ENCODE results near the gene SIKE1. TPM values are rescaled to one million over a fixed set of nuclear protein-coding genes. Genes with fewer than 3 reads are reported as not detected.

Gene SIKE1
- total and polyA plus RNA-seq, 2 experiments from 2014 or later: 40.5 to 50.1 TPM

GRCh38 chr1:114771992-114772391, 8.5 kb downstream of the SIKE1 start:
- H3K27ac ChIP-seq: no peak overlapping the region
- H3K9me3 ChIP-seq (ENCODE audit: low read depth): no peaks in the 10 kb centered on the region
- no peak overlapping the region for H3K4me3 ChIP-seq
- H3K4me1 ChIP-seq (ENCODE audit: insufficient read depth): no peaks in the 10 kb centered on the region
- H3K27me3 ChIP-seq: no peaks in the 10 kb centered on the region
- no peaks in the 10 kb centered on the region for H3K36me3 ChIP-seq (replicated peaks; ENCODE audit: insufficient read depth, low read depth)
- WGBS (ENCODE audit: low lambda C conversion rate, missing lambda C conversion rate): 100% methylated on average over 1 of the region's 1 CpG
- H3K9me2 ChIP-seq (replicated peaks; ENCODE audit: insufficient read depth): no peaks in the 10 kb centered on the region
- no peak for TF ChIP-seq EZH2phosphoT487 (IDR thresholded peaks at IDR 0.05; ENCODE audit: low read depth, severe bottlenecking, unreplicated experiment)
- TF ChIP-seq CTCF (IDR thresholded peaks at IDR 0.05; ENCODE audit: poor library complexity): no peak
- TF ChIP-seq EZH2 (IDR thresholded peaks at IDR 0.05; ENCODE audit: borderline replicate concordance): no peak
- no peak overlapping the region for H3K4me2 ChIP-seq
- peaks cover under 1% of the 10 kb centered on the region for H3K79me2 ChIP-seq
- H2AFZ ChIP-seq: no peak overlapping the region
- DNase-seq (ENCODE audit: low spot score): no peak
- H4K20me1 ChIP-seq (ENCODE audit: insufficient read depth, poor library complexity, severe bottlenecking): no peaks in the 10 kb centered on the region

GRCh38 chr1:114770989-114771388, 9.5 kb downstream of the SIKE1 start:
- H3K36me3 ChIP-seq (replicated peaks; ENCODE audit: insufficient read depth, low read depth): no peaks in the 10 kb centered on the region
- no peaks in the 10 kb centered on the region for H3K79me2 ChIP-seq
- H3K27ac ChIP-seq: no peak overlapping the region
- DNase-seq (ENCODE audit: low spot score): no peak
- H3K27me3 ChIP-seq: no peaks in the 10 kb centered on the region
- TF ChIP-seq CTCF (IDR thresholded peaks at IDR 0.05; ENCODE audit: poor library complexity) (no peak), EZH2phosphoT487 (IDR thresholded peaks at IDR 0.05; ENCODE audit: low read depth, severe bottlenecking, unreplicated experiment) (no peak), EZH2 (IDR thresholded peaks at IDR 0.05; ENCODE audit: borderline replicate concordance) (no peak)
- no peak overlapping the region for H3K4me2 ChIP-seq
- no peaks in the 10 kb centered on the region for H3K4me1 ChIP-seq (ENCODE audit: insufficient read depth)
- no peaks in the 10 kb centered on the region for H3K9me2 ChIP-seq (replicated peaks; ENCODE audit: insufficient read depth)
- no peaks in the 10 kb centered on the region for H4K20me1 ChIP-seq (ENCODE audit: insufficient read depth, poor library complexity, severe bottlenecking)
- no peaks in the 10 kb centered on the region for H3K9me3 ChIP-seq (ENCODE audit: low read depth)
- no peak overlapping the region for H2AFZ ChIP-seq
- H3K4me3 ChIP-seq: no peak overlapping the region
- WGBS (ENCODE audit: low lambda C conversion rate, missing lambda C conversion rate): 100% methylated on average over 1 of the region's 1 CpG

- TF ChIP-seq CTCF (IDR thresholded peaks at IDR 0.05; ENCODE audit: poor library complexity) (no peak), EZH2phosphoT487 (IDR thresholded peaks at IDR 0.05; ENCODE audit: low read depth, severe bottlenecking, unreplicated experiment) (no peak), EZH2 (IDR thresholded peaks at IDR 0.05; ENCODE audit: borderline replicate concordance) (no peak)
- no peaks in the 10 kb centered on the region for H3K27me3 ChIP-seq
- no peaks in the 10 kb centered on the region for H3K4me1 ChIP-seq (ENCODE audit: insufficient read depth)
- no peak overlapping the region for H3K27ac ChIP-seq
- no peak overlapping the region for H3K4me2 ChIP-seq
- H4K20me1 ChIP-seq (ENCODE audit: insufficient read depth, poor library complexity, severe bottlenecking): no peaks in the 10 kb centered on the region
- no peak overlapping the region for H3K4me3 ChIP-seq
- no peaks in the 10 kb centered on the region for H3K9me2 ChIP-seq (replicated peaks; ENCODE audit: insufficient read depth)
- no peaks in the 10 kb centered on the region for H3K9me3 ChIP-seq (ENCODE audit: low read depth)
- 85% methylated on average over 4 of the region's 4 CpGs for WGBS (ENCODE audit: low lambda C conversion rate, missing lambda C conversion rate)
- no peak overlapping the region for H2AFZ ChIP-seq
- no peaks in the 10 kb centered on the region for H3K36me3 ChIP-seq (replicated peaks; ENCODE audit: insufficient read depth, low read depth)
- no peak for DNase-seq (ENCODE audit: low spot score)
- H3K79me2 ChIP-seq: no peaks in the 10 kb centered on the region
Observed at GRCh38 chr1:114764689-114765088, 15.8 kb downstream of the SIKE1 start.

Data from hepatocyte (in vitro differentiated cells).